HG03571 (cell line): ENCODE data around the gene SH3BP2.

Source experiments
- ATAC-seq: cut with Tn5 transposase; IDR thresholded peaks from one replicate; pipeline ENCODE4 v1.9.1; 2021; ENCODE audit not compliant: unreplicated experiment

Gene SH3BP2

GRCh38 chr4:2790583-2791517, 2.0 kb upstream of the SH3BP2 start:
- ATAC-seq, result no peak

DNA sequence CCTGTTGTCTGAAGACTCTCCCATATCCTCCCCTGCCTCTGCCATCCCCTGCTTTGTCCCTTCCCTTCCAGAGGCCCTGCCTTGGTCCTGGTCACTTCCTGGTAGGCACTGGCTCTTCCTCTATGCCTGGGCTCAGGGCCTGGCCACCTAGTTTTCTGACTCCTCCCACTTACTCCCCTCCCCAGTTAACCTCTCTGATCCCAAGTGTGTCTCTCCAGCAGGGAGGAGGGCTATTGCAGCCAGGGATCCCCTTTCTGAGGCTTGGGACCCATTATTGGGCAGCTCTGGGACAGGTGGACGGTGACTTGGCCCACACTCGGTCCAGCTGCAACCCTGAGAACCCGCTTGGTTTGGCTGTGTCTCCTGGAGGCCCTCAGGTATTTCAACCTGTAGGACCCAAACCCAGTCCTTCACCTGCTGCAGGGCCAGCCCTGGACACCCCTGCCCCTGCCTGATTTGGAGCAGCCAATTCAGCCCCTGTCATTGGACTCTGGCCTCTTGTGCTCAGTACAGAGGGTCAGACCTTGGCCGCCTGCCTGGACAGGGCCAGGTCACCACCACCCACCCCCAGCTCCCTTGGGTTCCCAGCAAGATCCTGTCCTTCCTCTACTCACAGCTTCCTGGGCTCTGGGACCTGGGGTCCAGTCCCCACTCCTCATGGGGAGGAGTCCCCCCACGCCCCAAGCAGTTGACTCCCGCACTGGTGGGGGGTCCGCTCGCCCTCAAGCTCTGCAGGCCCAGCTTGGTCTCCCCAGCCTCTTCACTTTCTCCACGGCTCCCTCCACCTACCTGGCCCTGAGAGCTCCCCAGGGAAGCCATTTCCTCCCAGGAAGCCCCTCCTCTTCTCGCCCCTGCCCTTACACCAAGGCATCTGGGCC, 1.1 kb upstream of the SH3BP2 start:
- ATAC-seq, result no peak

GRCh38 chr4:2792396-2792710, 532 bp upstream of the SH3BP2 start:
- no peak for ATAC-seq

DNA sequence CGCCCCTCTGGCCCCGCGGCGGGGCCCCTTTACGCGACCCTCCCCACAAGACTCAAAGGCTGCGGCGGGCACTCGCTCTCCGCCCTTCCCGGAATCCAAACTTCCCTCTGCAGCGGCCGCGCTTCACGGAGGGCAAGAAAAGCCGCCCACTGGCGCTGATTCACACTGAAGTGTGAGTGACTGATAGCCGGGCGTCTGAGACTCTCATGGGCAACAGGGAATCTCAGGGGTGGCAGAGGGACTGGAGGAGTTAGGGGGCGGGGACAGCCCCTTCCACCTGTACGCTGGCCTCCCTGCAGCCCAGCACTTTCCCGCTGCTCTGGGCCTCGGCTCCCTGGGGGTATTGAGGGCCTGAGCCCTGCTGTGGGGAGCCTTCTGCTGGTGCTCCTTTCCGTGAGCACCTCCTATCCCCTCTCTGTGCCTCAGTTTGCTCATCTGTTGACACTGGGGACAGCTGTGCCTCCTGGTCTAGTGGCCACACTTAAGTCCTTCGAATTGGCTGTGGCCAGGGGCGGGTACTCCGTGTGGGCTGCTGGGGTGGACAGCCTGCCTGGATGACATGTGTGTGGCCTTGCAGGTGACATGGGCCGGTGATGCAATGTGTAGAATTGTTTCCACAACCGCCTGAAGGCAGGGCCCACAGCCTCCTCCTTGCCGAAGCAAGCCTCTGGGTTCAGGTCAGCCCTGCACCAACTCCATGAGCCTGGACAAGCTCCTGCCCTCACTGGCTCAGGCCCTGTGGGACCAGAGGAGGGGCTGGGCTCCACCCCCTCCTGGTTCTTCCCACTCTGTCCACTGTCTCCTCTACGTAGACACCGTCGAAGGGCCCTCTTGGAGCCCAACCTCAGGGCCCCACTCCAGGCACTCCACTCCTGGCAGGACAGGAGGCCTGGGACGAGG, 951 bp downstream of the SH3BP2 start:
- no peak for ATAC-seq

GRCh38 chr4:2794486-2795299, 1.8 kb downstream of the SH3BP2 start:
- no peak for ATAC-seq

GRCh38 chr4:2795300-2795892, 2.5 kb downstream of the SH3BP2 start:
- no peak for ATAC-seq

- no peak for ATAC-seq
Measured at GRCh38 chr4:2795893-2796848, 3.3 kb downstream of the SH3BP2 start.

- no peak for ATAC-seq
Measured at GRCh38 chr4:2796849-2797544, 4.1 kb downstream of the SH3BP2 start.

DNA sequence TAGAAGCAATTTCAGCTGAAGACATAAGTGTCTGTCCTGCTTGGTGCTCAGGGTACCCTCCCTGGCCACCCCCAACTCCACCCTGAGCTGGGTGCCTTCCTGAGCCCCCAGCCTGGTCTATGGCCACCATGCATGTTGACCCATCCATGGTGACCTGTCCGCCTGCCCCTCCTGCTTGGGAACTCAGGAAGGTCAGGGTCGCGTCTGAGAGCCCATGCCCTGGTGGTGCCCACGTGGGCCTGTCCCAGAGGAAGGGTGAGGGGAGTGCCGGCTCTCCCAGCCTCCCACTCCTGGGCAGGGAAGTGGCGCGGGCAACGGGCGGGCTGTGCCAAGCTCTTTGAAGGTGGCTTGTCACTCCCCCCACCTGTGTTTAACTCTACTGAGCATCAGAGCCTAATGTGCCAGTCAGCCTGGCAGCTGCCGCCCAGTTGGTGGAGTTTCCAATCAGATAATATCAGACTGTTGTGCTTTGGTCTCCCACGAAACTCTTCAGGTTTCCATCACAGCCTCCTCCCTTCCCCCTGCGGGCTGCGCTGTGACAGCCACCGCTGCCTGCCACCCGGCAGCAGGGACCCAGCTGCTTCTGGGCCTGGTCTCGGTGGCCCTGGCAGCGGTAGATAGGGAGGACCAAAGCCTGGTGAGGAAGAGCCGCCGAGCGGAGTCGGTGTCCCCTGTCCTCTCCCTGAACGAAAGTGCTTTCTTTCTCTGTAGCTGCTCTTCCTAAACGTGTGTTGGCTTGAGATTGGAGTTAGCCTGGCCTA, 4.8 kb downstream of the SH3BP2 start:
- ATAC-seq, result no peak

DNA sequence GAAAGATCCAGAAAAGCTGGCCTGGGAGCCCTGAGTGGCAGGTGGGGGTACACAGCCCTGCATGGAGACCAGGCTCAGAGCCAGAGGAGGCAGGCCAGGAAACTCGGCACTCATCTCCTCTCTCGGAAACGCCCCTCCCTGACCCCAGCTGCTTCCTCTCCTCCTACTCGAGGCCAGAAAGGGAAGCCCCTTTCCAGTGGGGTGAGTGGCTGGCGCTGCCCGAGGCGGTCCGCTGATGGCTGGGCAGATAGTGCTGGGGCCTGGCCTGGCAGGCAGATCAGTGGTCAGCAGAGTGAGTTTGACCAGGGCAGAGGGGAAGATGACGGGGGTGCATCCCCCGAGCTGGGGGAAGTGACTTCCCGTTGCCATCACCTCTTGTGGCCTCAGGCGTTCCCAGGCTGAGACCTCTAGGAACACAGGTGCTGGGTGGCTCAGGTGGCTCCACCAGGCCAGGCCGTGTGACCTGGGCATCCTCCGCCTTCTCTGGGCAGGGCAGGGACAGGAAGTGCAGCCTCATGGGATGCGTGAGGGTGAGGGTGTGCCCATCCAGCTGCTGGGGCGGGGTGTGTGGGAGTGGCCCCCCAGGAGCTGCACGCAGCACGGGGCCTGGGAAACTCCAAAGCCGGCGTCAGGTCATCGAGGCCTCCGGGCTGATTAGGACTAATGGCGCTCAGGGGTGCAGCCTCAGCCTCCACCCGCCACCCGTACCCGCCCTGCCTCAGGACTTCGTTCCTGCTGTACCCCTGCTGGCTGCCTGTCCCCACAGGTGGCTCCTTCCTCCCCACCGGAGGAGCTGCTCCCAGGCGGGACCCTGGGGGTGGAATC, 5.7 kb downstream of the SH3BP2 start:
- ATAC-seq, result no peak

- no peak for ATAC-seq
Measured at GRCh38 chr4:2799224-2799911, 6.5 kb downstream of the SH3BP2 start.

GRCh38 chr4:2799971-2800690, 7.2 kb downstream of the SH3BP2 start:
- ATAC-seq, result no peak

DNA sequence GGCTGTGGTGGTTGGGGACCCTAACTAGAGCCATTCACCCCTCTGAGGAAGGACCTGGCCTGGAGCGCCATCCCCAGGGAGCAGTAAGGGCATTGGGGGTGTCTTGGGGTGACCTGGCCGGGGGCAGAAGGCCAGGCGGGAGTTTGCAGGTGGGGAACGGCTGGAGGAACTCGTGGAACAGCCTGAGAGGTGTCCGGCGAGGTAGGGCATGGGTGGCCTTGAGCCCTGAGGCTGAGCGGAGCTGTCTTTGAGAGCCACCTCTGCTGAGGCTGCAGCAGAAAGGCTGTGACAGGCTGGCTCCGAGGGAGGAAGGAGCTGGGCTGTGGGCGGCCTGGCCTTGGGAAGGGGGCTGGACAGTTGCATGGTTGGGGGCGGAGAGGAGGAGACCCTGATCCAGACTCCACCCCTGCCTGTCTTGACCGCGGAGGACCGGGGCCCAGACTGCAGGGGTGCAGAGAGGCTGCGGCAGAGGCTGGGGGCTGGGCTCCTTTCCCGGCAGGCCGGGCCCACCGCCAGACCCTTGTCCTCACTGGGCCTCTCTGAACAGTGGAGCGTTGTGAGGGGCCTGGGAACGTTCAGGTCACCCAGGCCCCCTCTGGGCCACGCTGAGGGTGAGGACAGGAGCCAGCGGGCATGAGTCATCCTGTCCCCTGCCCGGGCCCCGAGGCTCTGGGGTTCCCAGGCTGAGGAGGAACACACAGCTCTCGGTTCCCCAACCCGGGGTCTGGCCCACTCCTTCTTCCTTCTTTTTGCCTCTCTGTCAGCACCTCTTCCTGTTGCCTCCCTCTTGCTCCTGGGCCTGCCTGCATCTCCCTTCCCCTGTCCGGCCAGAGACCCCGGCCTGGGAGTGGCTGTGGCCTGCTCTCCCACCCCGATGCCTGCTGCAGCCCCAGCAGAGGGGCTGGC, 8.1 kb downstream of the SH3BP2 start:
- ATAC-seq, result no peak
